Heart left ventricle (tissue), 16 donors: ENCODE measurements around the gene C5orf15. TPM values are rescaled to one million over a fixed set of nuclear protein-coding genes. Genes with fewer than 3 reads are reported as not detected.

ENCODE experiments used
- ATAC-seq, 4 donors: fragments of 200-7000 bp; cut with Tn5 transposase; one replicate each; pipeline ENCODE4 v1.9.1; 2020 to 2022; ENCODE audit warnings: moderate library complexity in 4 of 4, mild to moderate bottlenecking in 3 of 4, moderate number of reproducible peaks in 1 of 4
- DNase-seq, 5 donors: peaks; one replicate each; pipeline ENCODE4 v3.0.0-alpha.2; 2020
- H3K27ac ChIP-seq, 12 donors: fragments of 200-600 bp; sonication (generic) in 4 of 12; one replicate each; pipeline versions ENCODE4 v1.5.0 to v1.8.0; 2016 to 2022; ENCODE audit warnings: mild to moderate bottlenecking in 2 of 12
- H3K27me3 ChIP-seq, 9 donors: fragments of 200-600 bp; sonication (generic) in 2 of 9; one replicate each; pipeline versions ENCODE4 v1.5.1 to v1.8.0; 2016 to 2022; ENCODE audit warnings: mild to moderate bottlenecking in 3 of 9
- H3K36me3 ChIP-seq, 9 donors: fragments of 200-600 bp; sonication (generic) in 2 of 9; one replicate each; pipeline versions ENCODE4 v1.5.0 to v1.8.0; 2018 to 2022; ENCODE audit warnings: mild to moderate bottlenecking in 2 of 9
- H3K4me1 ChIP-seq, 12 donors: fragments of 200-600 bp; sonication (generic) in 4 of 12; one replicate each; pipeline versions ENCODE4 v1.5.0 to v1.8.0; 2016 to 2022; ENCODE audit warnings: mild to moderate bottlenecking in 3 of 12
- H3K4me3 ChIP-seq, 12 donors: fragments of 200-600 bp; sonication (generic) in 4 of 12; one replicate each; pipeline versions ENCODE4 v1.5.0 to v1.8.0; 2017 to 2022; ENCODE audit warnings: mild to moderate bottlenecking in 9 of 12, moderate library complexity in 4 of 12
- H3K9me3 ChIP-seq, 12 donors: fragments of 200-600 bp; sonication (generic) in 4 of 12; one replicate each; pipeline versions ENCODE4 v1.5.0 to v1.8.0; 2016 to 2022; ENCODE audit warnings: mild to moderate bottlenecking in 1 of 12
- POLR2A ChIP-seq, 2 donors: fragments of 450-650 bp; IDR thresholded peaks; one replicate each; pipeline ENCODE4 v1.6.1; 2017; ENCODE audit warnings: antibody characterized with exemption in 2 of 2, mild to moderate bottlenecking in 2 of 2, moderate library complexity in 2 of 2
- WGBS, 4 donors: extraction: QIAGEN DNeasy Blood & Tissue Kit in 2 of 4; methylation state at CpG; one replicate each; pipeline versions ENCODE4 v1.1.5 to v1.1.7; 2013 to 2018; 5-methylcytosine and 5-hydroxymethylcytosine counted together
- intact Hi-C, 10 donors: fragments of 100-400 bp; cut with DNase I; formaldehyde crosslinking; loops; one replicate each; pipeline versions ENCODE4 v1.11.1 to v1.14.2; 2022
- polyA plus RNA-seq, 2 donors: library from polyadenylated mRNA; stranded (reverse); fragments of 200-250 nt; gene quantifications; one replicate each; pipeline ENCODE4 v1.2.3, GENCODE V29; 2013
- total RNA-seq, 9 donors: library from RNA; depleted of rRNA in 2 of 9; stranded (reverse); fragments of >200 nt in 2 of 9; fragmentation: NEBNext Ultra II Directional in 3 of 9; extraction: Animal tissue kit (Norgen Biotek cat#: 25700) in 3 of 9; gene quantifications; one replicate each; pipeline versions ENCODE4 v1.1.0 to v1.2.4, GENCODE V29; 2016 to 2023
- TF ChIP-seq, protein P1 (sequence below), 12 donors: fragments of 200-600 bp; sonication (generic) in 4 of 12; IDR thresholded peaks; one replicate each; pipeline versions ENCODE4 v1.5.0 to v1.8.0; 2018 to 2022; ENCODE audit warnings: antibody characterized with exemption in 12 of 12, mild to moderate bottlenecking in 5 of 12
- donor health status: ischemic (EF 13 %, LVEDD 7.1; RV severe dilation, severe dysfunction).
- donor health status: healthy with polysubstance abuse.
- donor health status: DM: no; HTN: yes; CAD: no.
- donor health status: DM: no; HTN: no; CAD: no.
- donor health status: ischemic (EF 25% LVEDD 6.9; RV normal size, moderate dysfunction).
- donor health status: ischemic (EF 25% LVEDD 5.7; RV mildly dilated, moderate dysfunction).
- donor health status: healthy.
- donor health status: DM: yes; HTN: yes; CAD: no.
- donor health status: ischemic (EF 35%, LVEDD 5.7; RV mildly dilated, moderate dysfunction).
- donor health status: nonischemic (EF 11% LVEDD 7.7; RV severe dilation, severe dysfunction).
- donor health status: DM: yes; HTN: yes; CAD: no.
- donor health status: PGD.
- donor health status: ischemic (EF 29% LVEDD 5.4; RV normal size, mild dysfunction).
- donor health status: nonischemic (EF 23%, LVEDD 6.1; RV moderate dilation, normal function).

C5orf15 gene
- total and polyA plus RNA-seq, 11 donors = 15.8 to 68.6 (median 35.8) TPM

DNA sequence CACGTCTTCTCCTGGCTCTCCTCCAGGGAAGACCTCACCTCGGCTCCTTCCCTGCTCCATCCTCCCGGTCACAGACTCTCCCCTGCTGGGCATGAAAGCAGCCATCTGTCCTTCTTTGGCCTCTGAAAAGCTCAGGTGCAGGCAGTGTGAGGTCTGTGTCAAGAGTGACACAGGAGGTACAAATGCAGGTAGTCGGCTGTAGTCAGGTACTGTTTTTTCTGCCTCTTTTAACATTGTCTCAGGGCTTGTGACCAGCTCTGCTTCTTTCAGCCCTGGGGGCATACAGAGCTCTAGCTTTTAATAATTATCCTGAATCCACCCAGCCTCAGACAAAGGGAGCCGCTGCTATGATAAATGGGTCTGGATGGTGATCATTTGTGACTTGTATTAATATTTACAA, 46.4 kb downstream of the C5orf15 start:
- peaks cover 0 to 5% (median 0%) of the 10 kb centered on the region in 9 donors for H3K27me3 ChIP-seq
- ATAC-seq (no peak), DNase-seq (no peak)
- H3K27ac ChIP-seq = no peak overlapping the region
- H3K4me3 ChIP-seq = no peak overlapping the region
- no peaks in the 10 kb centered on the region for H3K4me1 ChIP-seq
- WGBS, 4 donors = 59 to 63% (median 61%) methylated on average over 5 of the region's 5 CpGs
- TF ChIP-seq, protein P1, sequence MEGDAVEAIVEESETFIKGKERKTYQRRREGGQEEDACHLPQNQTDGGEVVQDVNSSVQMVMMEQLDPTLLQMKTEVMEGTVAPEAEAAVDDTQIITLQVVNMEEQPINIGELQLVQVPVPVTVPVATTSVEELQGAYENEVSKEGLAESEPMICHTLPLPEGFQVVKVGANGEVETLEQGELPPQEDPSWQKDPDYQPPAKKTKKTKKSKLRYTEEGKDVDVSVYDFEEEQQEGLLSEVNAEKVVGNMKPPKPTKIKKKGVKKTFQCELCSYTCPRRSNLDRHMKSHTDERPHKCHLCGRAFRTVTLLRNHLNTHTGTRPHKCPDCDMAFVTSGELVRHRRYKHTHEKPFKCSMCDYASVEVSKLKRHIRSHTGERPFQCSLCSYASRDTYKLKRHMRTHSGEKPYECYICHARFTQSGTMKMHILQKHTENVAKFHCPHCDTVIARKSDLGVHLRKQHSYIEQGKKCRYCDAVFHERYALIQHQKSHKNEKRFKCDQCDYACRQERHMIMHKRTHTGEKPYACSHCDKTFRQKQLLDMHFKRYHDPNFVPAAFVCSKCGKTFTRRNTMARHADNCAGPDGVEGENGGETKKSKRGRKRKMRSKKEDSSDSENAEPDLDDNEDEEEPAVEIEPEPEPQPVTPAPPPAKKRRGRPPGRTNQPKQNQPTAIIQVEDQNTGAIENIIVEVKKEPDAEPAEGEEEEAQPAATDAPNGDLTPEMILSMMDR (IDR thresholded peaks at IDR 0.05) = no peak
- no peak for TF ChIP-seq POLR2A (IDR thresholded peaks at IDR 0.05)
- H3K36me3 ChIP-seq = no peaks in the 10 kb centered on the region
- intact Hi-C loops = no loop called here
- no peaks in the 10 kb centered on the region for H3K9me3 ChIP-seq

DNA sequence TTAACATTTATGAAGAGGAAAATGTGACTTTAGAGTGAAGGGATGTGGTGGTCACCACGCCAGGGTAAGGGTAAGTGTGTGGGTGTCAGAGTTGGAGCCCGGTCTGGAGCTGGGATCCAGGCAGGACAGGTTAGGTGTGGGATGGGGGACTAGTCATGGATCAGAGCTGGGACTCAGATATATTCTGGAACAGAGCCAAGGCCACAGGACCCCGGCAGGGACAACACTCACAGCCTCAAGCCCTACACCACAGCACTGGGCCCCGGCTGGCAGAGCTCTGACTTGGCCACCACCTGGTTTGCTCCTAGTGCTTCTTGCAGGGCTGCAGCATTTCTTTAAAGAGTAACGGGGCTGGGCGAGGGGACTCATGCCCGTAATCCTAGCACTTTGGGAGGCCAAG, 47.4 kb downstream of the C5orf15 start:
- Histone ChIP-seq H3K27me3 (peaks cover 0 to 2% (median 0%) of the 10 kb centered on the region in 9 donors), H3K9me3 (no peaks in the 10 kb centered on the region), H3K4me1 (no peaks in the 10 kb centered on the region), H3K36me3 (no peaks in the 10 kb centered on the region), H3K4me3 (no peak overlapping the region), H3K27ac (no peak overlapping the region)
- DNase-seq (no peak), ATAC-seq (no peak)
- intact Hi-C loops = no loop called here
- no peak for TF ChIP-seq POLR2A (IDR thresholded peaks at IDR 0.05)
- TF ChIP-seq, protein P1 (IDR thresholded peaks at IDR 0.05) = no peak
- 82 to 90% (median 88%) methylated on average over 7 of the region's 7 CpGs for WGBS, 4 donors

DNA sequence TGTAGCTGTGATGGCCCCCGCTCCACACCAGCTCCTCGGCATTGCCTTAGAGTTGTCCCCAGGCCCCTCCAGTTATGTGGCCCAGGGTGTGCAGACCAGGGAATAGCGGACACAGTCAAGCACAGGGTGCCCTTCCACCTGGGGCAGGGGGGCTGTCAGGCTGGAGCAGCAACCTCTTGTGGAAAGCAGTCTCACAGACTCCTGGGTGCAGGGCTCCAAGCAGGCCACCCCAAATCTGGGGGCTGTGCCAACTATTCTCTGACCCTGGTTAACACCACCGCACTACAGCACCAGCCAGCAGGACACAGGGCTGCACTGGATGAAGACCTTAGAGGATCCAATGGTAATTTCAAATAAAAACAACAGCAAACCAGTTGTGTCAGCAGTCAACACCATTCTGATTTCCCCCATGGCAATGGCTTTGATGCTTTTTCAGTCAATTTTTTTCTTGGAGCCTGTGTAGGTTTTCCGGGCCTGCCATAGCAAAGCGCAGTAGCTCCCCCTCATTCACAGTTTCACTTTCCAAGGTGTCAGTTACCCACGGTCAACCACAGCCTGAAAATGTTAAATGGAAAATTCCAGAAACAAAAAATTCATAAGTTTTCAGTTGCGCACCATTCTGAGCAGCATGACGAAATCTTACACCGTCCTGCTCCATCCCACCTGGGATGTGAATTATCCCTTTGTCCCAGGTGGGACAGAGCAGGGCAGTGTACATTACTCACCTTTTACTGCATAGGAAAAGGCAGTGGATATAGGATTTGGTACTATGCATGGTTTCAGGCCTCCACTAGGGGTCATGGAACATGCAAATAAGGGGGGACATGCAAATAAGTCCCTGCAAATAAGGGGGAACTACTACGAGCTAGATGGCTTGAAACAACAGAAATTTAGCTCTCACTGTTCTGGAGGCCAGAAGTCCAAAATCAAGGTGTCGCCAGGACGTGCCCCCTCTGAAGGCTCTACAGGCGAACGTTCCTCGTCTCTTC, 49.0 kb downstream of the C5orf15 start:
- no peak for ATAC-seq
- Histone ChIP-seq H3K36me3 (no peaks in the 10 kb centered on the region), H3K27me3 (no peaks in the 10 kb centered on the region), H3K27ac (no peak overlapping the region), H3K9me3 (no peaks in the 10 kb centered on the region), H3K4me1 (no peaks in the 10 kb centered on the region), H3K4me3 (no peak overlapping the region)
- no peak for TF ChIP-seq POLR2A (IDR thresholded peaks at IDR 0.05)
- TF ChIP-seq, protein P1 (IDR thresholded peaks at IDR 0.05) = no peak
- 88 to 93% (median 91%) methylated on average over 15 to 16 of the region's 16 CpGs for WGBS, 4 donors
- intact Hi-C loops = no loop called here
- no peak for DNase-seq

DNA sequence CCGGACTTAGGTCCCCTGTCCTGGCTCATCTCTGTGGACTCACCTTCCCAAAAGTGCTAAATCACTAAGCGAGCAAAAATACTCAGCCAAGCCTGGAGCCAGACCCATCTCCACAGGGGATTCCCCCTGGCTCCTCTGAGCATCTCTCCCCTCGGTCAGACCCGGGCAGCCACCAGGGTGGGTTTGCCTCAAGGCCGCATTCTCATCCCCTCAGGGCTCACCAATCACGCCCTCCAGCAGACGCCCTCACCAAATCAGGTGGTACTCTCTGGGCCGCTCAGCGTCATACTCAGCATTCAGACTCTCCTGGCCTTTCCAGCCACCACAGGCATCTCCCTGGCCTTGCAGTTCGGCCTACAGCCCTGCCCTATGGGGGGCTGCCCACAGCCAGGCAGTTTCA, 49.7 kb downstream of the C5orf15 start:
- no peak overlapping the region for H3K27ac ChIP-seq
- H3K36me3 ChIP-seq = no peaks in the 10 kb centered on the region
- intact Hi-C loops = no loop called here
- no peak overlapping the region for H3K4me3 ChIP-seq
- H3K9me3 ChIP-seq = no peaks in the 10 kb centered on the region
- TF ChIP-seq POLR2A (IDR thresholded peaks at IDR 0.05) = no peak
- TF ChIP-seq, protein P1 (IDR thresholded peaks at IDR 0.05) = no peak
- no peaks in the 10 kb centered on the region for H3K27me3 ChIP-seq
- DNase-seq (no peak), ATAC-seq (no peak)
- H3K4me1 ChIP-seq = no peaks in the 10 kb centered on the region
- WGBS, 4 donors = 87 to 95% (median 93%) methylated on average over 10 of the region's 10 CpGs
